ENCODE measurements around the gene SLC6A6.

SLC6A6 gene

DNA sequence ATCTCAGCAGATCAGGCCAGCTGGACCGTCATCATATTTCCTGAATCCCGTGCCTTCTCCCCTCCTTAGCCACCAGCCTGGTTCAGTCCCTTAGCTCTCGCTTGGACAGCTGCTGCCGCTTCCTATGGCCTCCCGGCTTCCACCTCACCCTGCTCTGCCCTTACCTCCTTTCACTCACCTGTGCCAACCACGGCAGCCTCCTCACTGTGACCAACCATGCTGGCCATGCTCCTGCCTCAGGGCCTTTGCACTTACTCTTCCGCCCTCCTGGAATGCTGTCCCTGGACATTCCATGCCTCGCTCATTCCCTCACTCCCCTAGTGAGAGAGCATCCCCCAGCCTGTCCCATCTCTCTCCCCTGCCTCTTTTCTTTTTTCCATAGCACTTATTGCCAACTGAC is 118.6 kb downstream of the SLC6A6 start:
- Histone ChIP-seq H3K36me3 (ENCODE audit: control insufficient read depth, insufficient read depth, low read length) (no peaks in the 10 kb centered on the region), H3K4me3 (replicated peaks; ENCODE audit: low read depth, low read length) (no peak overlapping the region), H3K27me3 (replicated peaks; ENCODE audit: control insufficient read depth, insufficient read depth, low read length) (peaks cover 5% of the 10 kb centered on the region; the same call in 1 of the 2 replicates)
- TF ChIP-seq, protein P1, sequence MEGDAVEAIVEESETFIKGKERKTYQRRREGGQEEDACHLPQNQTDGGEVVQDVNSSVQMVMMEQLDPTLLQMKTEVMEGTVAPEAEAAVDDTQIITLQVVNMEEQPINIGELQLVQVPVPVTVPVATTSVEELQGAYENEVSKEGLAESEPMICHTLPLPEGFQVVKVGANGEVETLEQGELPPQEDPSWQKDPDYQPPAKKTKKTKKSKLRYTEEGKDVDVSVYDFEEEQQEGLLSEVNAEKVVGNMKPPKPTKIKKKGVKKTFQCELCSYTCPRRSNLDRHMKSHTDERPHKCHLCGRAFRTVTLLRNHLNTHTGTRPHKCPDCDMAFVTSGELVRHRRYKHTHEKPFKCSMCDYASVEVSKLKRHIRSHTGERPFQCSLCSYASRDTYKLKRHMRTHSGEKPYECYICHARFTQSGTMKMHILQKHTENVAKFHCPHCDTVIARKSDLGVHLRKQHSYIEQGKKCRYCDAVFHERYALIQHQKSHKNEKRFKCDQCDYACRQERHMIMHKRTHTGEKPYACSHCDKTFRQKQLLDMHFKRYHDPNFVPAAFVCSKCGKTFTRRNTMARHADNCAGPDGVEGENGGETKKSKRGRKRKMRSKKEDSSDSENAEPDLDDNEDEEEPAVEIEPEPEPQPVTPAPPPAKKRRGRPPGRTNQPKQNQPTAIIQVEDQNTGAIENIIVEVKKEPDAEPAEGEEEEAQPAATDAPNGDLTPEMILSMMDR (IDR thresholded peaks at IDR 0.05; ENCODE audit: insufficient read depth, low read length, poor library complexity, severe bottlenecking): no peak
- DNase-seq (ENCODE audit: extremely low read depth, insufficient read length): no peak

DNA sequence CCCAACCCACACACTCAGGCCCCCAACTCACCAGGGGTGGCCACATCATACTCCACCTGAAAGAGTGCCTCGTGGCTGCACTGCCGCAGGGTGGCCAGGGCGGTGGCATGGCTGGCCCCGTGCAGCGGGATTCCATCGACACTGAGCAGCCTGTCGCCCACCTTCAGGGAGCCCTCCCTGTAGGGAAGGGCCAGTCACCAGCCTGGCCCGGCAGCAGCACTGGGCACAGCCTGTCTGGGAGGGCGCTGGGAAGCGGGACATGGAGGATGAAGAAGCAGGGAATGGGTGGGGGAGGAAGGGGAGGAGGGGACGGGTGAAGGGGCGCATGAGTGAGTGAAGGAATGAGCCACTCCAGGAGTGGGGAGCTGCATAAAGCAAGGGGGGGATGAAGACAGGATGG is 119.2 kb downstream of the SLC6A6 start:
- TF ChIP-seq, protein P1 (IDR thresholded peaks at IDR 0.05; ENCODE audit: insufficient read depth, low read length, poor library complexity, severe bottlenecking): no peak

DNA sequence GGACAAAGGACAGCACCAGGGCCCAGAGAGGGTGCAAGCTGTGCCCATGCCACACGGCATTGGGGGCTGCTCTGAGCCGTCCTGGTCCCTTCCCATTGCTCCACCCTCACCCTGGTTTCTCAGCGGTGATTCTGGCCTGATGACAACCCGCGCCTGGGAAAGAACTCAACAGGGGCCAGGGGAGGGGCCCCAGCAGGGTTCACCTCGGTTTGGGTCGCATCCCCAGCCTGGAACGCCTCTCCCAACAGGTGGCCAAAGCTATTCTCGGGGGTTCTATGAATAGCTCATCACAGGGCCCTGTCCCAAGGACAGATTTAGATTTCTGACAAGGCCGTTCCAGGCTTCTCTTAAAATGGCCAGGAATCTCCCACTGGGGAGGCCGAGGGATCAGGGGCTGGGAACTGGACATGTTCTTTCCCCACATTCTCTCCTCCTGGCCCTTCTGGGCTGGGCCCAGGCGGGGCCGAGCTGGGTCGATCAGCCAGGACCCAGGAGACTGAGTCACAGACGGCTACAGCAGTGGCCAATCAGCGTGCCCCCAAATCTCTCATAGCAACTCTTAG is 119.8 kb downstream of the SLC6A6 start:
- Histone ChIP-seq H3K36me3 (ENCODE audit: control insufficient read depth, insufficient read depth, low read length) (no peaks in the 10 kb centered on the region), H3K27me3 (replicated peaks; ENCODE audit: control insufficient read depth, insufficient read depth, low read length) (peaks cover 5% of the 10 kb centered on the region; the same call in 1 of the 2 replicates), H3K4me3 (replicated peaks; ENCODE audit: low read depth, low read length) (no peak overlapping the region)
- no peak for DNase-seq (ENCODE audit: extremely low read depth, insufficient read length)
- TF ChIP-seq, protein P1 (IDR thresholded peaks at IDR 0.05; ENCODE audit: insufficient read depth, low read length, poor library complexity, severe bottlenecking): no peak

More for the DNA sequence above, 119.2 kb downstream of the SLC6A6 start:
- no peaks in the 10 kb centered on the region for H3K36me3 ChIP-seq (ENCODE audit: control insufficient read depth, insufficient read depth, low read length)
- DNase-seq (ENCODE audit: extremely low read depth, insufficient read length): no peak
- H3K27me3 ChIP-seq (replicated peaks; ENCODE audit: control insufficient read depth, insufficient read depth, low read length): peaks cover 5% of the 10 kb centered on the region; the same call in 1 of the 2 replicates
- no peak overlapping the region for H3K4me3 ChIP-seq (replicated peaks; ENCODE audit: low read depth, low read length)

DNA sequence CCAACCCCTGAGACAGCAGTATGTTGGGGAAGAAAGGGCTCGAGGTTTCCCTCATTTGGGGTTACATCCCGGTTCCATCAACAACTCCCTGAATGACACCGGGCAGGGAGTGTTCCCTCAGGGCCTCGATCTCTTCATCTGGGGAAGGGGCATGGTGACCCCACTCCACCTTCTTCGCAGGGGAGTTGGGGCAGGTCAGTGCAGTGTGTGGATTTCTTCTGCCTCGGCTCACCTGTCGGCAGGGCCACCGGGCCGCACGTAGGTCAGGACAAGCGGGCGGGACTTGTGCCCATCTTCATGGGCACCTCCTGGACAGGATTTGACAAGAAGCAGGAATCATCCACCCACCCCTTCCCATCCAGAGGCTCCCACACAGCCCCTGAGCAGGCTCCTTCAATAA is 120.4 kb downstream of the SLC6A6 start:
- TF ChIP-seq, protein P1 (IDR thresholded peaks at IDR 0.05; ENCODE audit: insufficient read depth, low read length, poor library complexity, severe bottlenecking): no peak
- Histone ChIP-seq H3K4me3 (replicated peaks; ENCODE audit: low read depth, low read length) (no peak overlapping the region), H3K27me3 (replicated peaks; ENCODE audit: control insufficient read depth, insufficient read depth, low read length) (peaks cover 5% of the 10 kb centered on the region; the same call in 1 of the 2 replicates), H3K36me3 (ENCODE audit: control insufficient read depth, insufficient read depth, low read length) (no peaks in the 10 kb centered on the region)
- DNase-seq (ENCODE audit: extremely low read depth, insufficient read length): no peak

GRCh38 chr3:14523792-14524191 is 121.4 kb downstream of the SLC6A6 start:
- Histone ChIP-seq H3K36me3 (ENCODE audit: control insufficient read depth, insufficient read depth, low read length) (no peaks in the 10 kb centered on the region), H3K27me3 (replicated peaks; ENCODE audit: control insufficient read depth, insufficient read depth, low read length) (peaks cover 5% of the 10 kb centered on the region; the same call in 1 of the 2 replicates), H3K4me3 (replicated peaks; ENCODE audit: low read depth, low read length) (no peak overlapping the region)
- TF ChIP-seq, protein P1 (IDR thresholded peaks at IDR 0.05; ENCODE audit: insufficient read depth, low read length, poor library complexity, severe bottlenecking): no peak
- no peak for DNase-seq (ENCODE audit: extremely low read depth, insufficient read length)

DNA sequence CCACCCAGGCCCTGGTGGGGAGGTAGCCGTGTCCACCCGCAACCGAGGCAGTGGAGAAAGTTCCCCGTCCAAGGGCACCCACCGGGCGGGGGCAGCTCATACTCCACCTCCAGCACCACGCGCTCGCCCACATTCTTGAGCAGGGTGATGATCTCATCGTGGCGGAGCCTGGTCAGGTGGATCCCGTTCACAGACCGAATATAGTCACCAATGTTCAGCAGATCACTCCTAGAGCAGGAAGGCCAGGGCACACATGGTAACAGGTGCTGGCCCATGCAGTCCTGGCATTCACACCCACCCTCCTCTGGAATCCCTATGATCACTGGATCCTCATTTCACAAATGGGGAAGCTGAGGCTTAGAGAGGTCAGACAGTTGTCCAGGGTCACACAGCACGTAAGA is 121.9 kb downstream of the SLC6A6 start:
- TF ChIP-seq, protein P1 (IDR thresholded peaks at IDR 0.05; ENCODE audit: insufficient read depth, low read length, poor library complexity, severe bottlenecking): no peak
- no peaks in the 10 kb centered on the region for H3K36me3 ChIP-seq (ENCODE audit: control insufficient read depth, insufficient read depth, low read length)
- no peak for DNase-seq (ENCODE audit: extremely low read depth, insufficient read length)
- no peak overlapping the region for H3K4me3 ChIP-seq (replicated peaks; ENCODE audit: low read depth, low read length)
- H3K27me3 ChIP-seq (replicated peaks; ENCODE audit: control insufficient read depth, insufficient read depth, low read length): peaks cover 5% of the 10 kb centered on the region; the same call in 1 of the 2 replicates

Measured in GM06990 (cell line).